Type B pancreatic cell (in vitro differentiated cells): ENCODE measurements around the gene KLK11. TPM values are rescaled to one million over a fixed set of nuclear protein-coding genes. Genes with fewer than 3 reads are reported as not detected.
A peak's percentile ranks its signal among the peaks of the same experiment; 100 is the strongest.

Experiments
- DNase-seq: peaks from one replicate; pipeline ENCODE4 v3.0.0; 2021; ENCODE audit warnings: mixed read lengths; ENCODE audit not compliant: unreplicated experiment; ENCODE audit errors: extremely low spot score
- H3K27ac Mint-ChIP-seq: 2 replicates; pipeline ENCODE4 v1.8.0; 2021; ENCODE audit warnings: mild to moderate bottlenecking, mixed read lengths
- H3K27me3 Mint-ChIP-seq: 2 replicates; pipeline ENCODE4 v1.8.0; 2021; ENCODE audit warnings: mixed read lengths
- H3K36me3 Mint-ChIP-seq: 2 replicates; pipeline ENCODE4 v1.8.0; 2021; ENCODE audit warnings: mixed read lengths
- H3K4me1 Mint-ChIP-seq: one replicate; pipeline ENCODE4 v1.8.0; 2021; ENCODE audit warnings: mixed read lengths; ENCODE audit not compliant: unreplicated experiment
- H3K4me3 Mint-ChIP-seq: 2 replicates; pipeline ENCODE4 v1.8.0; 2021; ENCODE audit warnings: mild to moderate bottlenecking, mixed read lengths
- H3K9me3 Mint-ChIP-seq: 2 replicates; pipeline ENCODE4 v1.8.0; 2021; ENCODE audit warnings: mixed read lengths
- total RNA-seq: library from RNA; stranded (reverse); gene quantifications from 2 replicates; pipeline ENCODE4 v1.2.1, GENCODE V29; 2021; ENCODE audit warnings: low replicate concordance
- TF ChIP-seq, protein P1 (sequence below): fragments of 200-600 bp; sonication (generic); conservative IDR thresholded peaks from 2 replicates; pipeline ENCODE4 v1.5.0; 2021; ENCODE audit warnings: antibody characterized with exemption, mild to moderate bottlenecking

The KLK11 gene
- total RNA-seq, 1 donor from 2014 or later = 1.4 TPM

DNA sequence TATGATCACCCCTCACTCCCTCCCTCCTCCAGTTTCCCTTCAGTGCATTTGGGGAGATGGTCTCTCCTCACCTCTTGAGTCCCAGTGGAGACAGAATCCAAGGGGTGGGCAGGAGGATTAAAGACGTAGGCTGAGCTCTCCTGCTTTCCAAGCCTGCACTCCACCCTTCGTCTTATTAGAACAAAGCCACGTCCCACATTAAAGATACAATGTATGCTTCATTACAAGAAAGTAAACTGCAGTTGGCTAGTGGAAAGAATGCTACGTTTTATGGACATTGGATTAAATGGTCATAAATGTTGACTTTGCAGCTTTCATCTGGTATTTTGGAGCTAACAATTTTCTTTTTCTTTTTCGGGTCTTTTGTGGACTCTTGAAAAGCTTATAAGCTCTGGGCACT lies 1.5 kb upstream of the KLK11 start:
- no peak overlapping the region for H3K4me3 Mint-ChIP-seq
- H3K27ac Mint-ChIP-seq = no peak overlapping the region
- no peak for DNase-seq
- H3K27me3 Mint-ChIP-seq = peaks cover 33% of the 10 kb centered on the region
- H3K4me1 Mint-ChIP-seq = no peaks in the 10 kb centered on the region
- peaks cover 3% of the 10 kb centered on the region for H3K36me3 Mint-ChIP-seq
- H3K9me3 Mint-ChIP-seq = no peaks in the 10 kb centered on the region
- TF ChIP-seq, protein P1, sequence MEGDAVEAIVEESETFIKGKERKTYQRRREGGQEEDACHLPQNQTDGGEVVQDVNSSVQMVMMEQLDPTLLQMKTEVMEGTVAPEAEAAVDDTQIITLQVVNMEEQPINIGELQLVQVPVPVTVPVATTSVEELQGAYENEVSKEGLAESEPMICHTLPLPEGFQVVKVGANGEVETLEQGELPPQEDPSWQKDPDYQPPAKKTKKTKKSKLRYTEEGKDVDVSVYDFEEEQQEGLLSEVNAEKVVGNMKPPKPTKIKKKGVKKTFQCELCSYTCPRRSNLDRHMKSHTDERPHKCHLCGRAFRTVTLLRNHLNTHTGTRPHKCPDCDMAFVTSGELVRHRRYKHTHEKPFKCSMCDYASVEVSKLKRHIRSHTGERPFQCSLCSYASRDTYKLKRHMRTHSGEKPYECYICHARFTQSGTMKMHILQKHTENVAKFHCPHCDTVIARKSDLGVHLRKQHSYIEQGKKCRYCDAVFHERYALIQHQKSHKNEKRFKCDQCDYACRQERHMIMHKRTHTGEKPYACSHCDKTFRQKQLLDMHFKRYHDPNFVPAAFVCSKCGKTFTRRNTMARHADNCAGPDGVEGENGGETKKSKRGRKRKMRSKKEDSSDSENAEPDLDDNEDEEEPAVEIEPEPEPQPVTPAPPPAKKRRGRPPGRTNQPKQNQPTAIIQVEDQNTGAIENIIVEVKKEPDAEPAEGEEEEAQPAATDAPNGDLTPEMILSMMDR = no peak

DNA sequence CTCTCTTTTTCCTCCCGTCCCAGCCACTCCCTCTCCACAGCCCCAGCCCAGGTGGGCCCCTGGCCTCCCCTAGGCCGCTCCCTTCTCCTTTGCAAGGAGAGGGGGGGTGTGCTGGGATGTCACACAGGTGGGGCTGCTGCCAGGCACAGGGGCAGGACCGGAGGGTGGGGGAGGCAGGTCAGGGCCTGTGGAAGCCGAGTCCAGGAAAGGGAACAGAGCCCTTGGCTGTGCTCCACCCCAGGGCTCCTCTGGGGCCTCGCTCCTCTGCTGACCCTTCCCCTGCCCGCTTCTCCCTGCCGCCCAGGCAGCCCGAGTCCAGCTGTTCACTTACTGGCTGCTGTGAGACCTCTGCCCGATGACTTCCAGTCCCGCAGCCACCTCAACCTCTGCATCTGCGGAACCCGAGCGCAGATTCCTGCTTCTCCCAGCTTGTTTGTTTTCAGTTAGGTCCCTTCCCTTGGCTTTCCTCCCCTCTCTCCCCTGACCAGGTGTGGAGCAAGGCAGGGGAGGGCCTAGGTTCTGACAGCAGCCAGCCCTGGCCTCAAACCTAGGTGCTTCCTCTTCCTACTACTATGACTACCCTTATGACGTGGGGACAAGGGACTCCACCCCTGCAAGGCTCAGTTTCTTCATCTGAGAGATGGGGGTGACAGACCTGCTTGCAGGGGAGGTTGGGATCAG lies 850 bp upstream of the KLK11 start:
- Mint-ChIP-seq H3K4me3 (no peak overlapping the region), H3K27me3 (peaks cover 38% of the 10 kb centered on the region)
- no peak for DNase-seq

DNA sequence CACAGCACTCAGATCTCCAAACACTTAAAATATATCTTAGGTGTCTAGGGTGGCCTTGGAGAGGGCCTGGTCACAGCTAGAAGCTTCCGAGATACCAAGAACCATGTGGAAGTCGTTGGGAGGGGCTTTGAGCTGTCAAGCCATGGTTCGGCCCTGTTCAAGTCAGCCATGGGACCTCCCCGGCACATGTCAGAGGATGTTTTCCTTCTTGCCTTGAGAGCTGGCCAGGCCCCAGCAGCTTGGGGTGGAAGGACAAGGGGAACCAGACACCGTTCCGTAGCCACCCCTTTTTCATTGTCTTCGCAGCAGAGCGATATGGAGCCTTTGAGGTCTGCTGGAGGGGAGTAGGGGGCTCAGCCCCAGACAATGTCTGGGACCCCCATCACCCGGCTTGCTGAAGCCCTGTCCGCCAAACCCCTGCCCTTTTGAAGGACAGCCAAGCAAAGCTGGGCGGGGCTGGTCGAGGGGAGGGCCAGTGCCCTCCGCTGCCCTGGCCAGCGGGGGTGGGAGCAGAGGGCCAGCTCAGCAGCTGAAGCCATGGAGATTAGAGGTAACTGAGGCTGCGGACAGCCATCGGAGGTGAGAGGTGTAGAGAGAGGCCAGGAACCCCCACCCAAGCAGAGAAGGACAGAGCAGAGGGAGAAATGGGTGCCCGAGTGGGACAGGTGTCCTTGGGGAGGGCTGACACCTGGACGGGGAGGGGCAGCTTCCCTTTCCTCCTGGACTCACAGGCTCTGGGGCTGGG lies 435 bp downstream of the KLK11 start:
- TF ChIP-seq, protein P1 = no peak
- no peak overlapping the region for H3K4me3 Mint-ChIP-seq
- no peak for DNase-seq
- no peaks in the 10 kb centered on the region for H3K4me1 Mint-ChIP-seq
- H3K9me3 Mint-ChIP-seq = no peaks in the 10 kb centered on the region
- no peaks in the 10 kb centered on the region for H3K36me3 Mint-ChIP-seq
- peaks cover 37% of the 10 kb centered on the region for H3K27me3 Mint-ChIP-seq
- H3K27ac Mint-ChIP-seq = no peak overlapping the region

More for the DNA sequence above, 850 bp upstream of the KLK11 start:
- Mint-ChIP-seq H3K4me1 (no peaks in the 10 kb centered on the region), H3K9me3 (no peaks in the 10 kb centered on the region), H3K36me3 (peaks cover 3% of the 10 kb centered on the region), H3K27ac (peak overlapping the region; percentile 17)
- TF ChIP-seq, protein P1 = no peak

DNA sequence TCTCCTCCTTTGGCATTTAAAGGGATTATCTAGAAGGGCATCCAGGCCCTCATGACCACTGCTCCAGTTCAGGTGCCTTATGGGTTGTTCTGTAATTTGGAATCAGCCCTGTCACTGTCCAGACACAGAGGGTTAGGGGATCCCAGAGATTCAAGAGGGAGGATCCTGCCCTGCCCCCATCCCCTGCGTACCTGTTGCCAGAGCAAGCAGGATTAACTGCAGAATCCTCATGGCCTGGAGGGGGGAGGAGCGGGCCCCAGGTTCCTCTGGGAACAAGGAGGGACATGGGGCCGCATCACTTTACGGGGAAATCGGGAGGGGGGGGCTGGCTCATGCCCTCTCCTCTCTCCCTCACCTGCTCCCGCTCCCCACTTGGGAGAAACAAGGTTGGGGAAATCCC lies 1.0 kb downstream of the KLK11 start:
- TF ChIP-seq, protein P1 = no peak
- Mint-ChIP-seq H3K4me1 (no peaks in the 10 kb centered on the region), H3K27me3 (peaks cover 38% of the 10 kb centered on the region), H3K4me3 (no peak overlapping the region), H3K27ac (no peak overlapping the region), H3K36me3 (no peaks in the 10 kb centered on the region), H3K9me3 (no peaks in the 10 kb centered on the region)
- DNase-seq = no peak

DNA sequence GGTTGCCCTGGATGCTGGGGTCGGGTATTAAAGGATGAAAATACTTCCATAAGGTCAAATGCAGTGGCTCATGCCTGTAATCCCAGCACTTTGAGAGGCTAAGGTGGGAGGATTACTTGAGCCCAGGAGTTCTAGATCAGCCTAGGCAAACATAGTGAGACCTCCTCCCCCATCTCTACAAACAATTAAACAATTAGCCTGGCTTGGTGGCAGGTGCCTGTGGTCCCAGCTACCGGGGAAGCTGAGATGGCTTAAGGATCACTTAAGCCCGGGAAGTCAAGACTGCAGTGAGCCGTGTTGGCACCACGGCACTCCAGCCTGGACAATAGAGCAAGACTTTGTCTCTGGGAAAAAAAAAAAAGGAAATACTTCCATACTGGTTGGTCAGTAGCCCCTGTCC lies 1.5 kb downstream of the KLK11 start:
- no peak for DNase-seq
- TF ChIP-seq, protein P1 = no peak
- H3K9me3 Mint-ChIP-seq = no peaks in the 10 kb centered on the region
- H3K27me3 Mint-ChIP-seq = peaks cover 43% of the 10 kb centered on the region
- H3K36me3 Mint-ChIP-seq = no peaks in the 10 kb centered on the region
- H3K4me1 Mint-ChIP-seq = no peaks in the 10 kb centered on the region
- H3K4me3 Mint-ChIP-seq = no peak overlapping the region
- H3K27ac Mint-ChIP-seq = no peak overlapping the region
